HS-5 (cell line): ENCODE data around the gene NMT1.

ENCODE experiments used
- DNase-seq: peaks from one replicate; pipeline ENCODE4 v3.0.0-alpha.2; 2012; ENCODE audit warnings: low read depth

Gene NMT1

DNA sequence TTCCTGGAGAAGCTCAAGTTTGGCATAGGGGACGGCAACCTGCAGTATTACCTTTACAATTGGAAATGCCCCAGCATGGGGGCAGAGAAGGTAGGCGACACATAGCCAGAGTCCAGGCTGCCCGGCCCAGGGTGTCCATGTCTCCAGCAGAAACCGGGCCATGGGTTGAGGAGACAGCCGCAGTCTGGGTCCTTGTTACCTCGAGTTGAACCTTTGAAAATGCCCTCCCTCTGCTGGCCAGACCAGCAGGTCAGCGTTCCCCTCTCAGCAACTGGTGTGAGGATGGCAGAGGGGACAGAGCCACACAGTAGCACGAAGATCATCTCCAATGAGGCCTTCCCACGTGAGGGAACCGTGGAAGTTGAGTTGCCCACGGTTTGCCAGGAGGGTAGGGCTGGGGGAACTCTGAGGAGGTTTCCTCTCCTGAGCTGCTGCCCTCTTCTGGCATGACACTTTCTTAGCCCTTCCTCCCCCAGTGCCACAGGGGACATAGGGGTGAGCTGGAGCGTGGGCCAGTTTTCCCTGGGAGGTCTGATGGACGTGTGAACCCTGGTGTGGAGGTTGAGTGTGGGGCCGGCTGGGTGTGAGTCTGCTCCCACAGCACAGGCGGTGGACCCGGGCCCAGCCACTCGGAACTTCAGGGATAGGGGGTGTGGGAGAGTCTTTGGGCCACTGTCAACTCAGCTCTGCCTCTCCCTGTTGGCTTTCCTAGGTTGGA, 43.9 kb downstream of the NMT1 start:
- DNase-seq = no peak

DNA sequence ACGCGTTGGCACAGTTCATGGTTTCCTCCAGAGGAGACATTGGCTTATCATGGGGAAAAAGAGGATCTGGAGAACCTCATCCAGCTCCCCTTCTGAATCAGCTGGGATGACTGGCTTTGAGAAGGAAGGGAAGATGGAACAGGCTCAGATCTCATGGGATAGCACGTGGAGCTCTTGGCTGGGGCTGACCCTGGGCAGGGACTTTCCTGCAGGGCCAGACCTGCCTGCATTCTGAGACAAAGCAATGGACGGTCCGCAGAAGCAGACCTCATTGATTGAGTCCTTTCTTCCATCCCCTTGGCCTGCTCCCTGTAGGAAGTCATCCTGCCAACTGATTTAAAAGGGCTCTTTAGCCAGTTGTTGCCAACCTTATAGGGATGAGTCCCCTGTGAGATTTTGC, 45.0 kb downstream of the NMT1 start:
- no peak for DNase-seq

DNA sequence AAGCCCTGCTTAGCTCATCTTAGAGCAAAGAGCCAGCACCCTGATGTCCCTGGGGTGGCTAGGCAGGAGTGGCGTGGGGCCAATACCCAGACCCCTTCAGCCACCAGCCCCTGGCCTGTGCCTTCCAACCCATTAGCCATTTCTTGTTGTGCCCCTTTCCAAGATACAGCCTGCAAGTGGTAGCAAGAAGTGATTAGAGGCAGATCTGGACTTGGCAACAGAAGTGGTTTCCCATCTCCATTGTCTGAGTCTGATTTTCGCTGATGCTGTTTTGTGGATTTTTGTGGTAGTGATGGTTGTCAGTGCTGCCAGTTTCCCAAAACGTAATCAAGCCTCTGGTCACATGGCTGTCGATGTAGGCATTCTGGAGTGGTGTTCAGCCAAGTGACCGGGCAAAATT, 45.5 kb downstream of the NMT1 start:
- no peak for DNase-seq

DNA sequence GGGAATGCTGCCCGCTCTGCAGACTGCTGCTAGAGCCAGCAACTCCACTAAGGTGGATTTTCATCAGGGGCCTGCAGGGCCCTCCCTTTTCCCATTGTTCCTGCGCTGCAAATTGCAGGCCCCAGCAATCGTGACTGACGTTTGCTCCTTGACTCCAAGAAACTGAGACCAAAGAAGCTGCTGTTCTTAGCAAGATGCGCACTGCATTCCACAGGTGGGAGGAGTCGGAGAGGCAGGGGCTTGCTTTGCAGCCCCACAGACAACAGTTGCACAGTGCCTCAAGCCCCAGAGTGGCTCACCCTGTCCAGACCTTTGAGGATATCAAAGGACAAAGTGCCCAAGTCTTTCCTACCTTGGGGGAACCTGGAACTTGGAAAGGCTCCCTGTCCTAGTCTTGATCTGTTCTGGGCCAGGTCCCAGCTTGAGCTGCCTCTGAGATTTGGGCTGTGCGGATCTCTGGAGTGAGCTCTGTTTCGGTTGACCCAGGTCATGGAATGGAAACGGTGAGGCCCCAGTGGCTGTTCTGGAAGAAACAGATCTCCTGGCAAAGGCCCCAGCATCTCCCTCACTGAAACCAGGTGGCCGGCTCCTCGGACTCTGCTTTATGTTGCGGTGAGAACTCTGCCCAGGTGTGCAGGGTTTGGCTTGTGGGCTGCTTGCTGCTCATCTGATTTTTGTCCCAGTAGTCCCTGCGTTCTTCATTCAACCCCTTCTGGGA, 46.3 kb downstream of the NMT1 start:
- no peak for DNase-seq

DNA sequence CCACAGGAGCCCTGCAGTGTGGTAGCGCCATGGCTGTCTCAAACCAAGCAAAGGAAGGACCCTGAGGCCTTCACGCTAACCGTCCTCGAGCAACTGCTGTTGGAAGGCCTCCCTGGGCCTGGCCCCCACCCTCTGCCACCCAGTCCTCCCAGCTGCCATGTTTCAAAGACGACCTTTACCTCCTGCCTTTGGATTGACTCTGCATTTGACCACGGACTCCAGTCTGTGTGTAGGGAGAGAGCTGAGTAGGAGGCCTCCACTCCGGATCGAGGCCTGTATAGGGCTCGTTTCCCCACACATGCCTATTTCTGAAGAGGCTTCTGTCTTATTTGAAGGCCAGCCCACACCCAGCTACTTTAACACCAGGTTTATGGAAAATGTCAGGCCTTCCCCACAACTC, 46.9 kb downstream of the NMT1 start:
- DNase-seq = no peak

DNA sequence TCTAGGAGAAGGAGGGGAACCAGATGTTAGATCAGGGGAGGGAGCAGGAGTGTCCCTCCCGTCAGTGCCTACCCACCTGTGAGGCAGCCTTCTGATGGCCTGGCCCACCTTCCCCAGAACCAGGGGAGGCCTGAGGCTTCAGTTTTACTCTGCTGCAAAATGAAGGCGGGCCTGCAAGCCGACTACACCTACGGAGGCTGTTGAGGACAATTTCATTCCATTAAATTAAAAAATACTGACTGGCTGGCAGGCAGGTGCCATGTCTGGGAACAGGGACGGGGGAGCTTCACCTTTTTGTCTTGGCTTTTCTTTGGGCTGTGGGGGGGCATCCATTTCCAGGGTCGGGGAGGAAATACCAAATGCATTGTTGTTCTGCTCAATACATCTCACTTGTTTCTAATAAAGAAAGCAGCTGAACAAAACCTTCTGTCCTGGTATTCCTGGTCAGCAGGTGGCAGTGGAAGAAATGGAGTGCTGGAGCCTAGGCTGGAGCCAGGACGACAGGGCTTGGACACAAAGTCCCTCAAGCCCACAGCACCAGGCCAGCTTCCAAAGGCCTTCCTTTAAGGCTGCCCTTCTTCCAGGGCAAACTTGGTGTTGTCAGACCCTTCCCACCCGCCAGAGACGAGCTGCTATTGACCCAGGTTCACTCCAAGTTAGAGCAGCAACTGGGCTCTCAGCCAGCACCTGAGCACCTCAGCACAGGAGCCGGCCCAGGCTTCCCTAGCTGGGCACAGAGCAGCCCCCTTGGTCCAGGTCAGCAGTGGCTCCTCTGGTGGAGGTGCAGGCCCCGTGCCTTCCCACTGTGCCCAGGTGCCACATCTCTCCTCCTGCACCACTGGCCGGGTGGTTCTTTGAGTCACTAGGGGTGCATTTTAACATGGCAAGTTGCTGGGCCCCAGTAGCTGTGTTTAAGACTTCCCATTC, 47.7 kb downstream of the NMT1 start:
- DNase-seq = no peak

DNA sequence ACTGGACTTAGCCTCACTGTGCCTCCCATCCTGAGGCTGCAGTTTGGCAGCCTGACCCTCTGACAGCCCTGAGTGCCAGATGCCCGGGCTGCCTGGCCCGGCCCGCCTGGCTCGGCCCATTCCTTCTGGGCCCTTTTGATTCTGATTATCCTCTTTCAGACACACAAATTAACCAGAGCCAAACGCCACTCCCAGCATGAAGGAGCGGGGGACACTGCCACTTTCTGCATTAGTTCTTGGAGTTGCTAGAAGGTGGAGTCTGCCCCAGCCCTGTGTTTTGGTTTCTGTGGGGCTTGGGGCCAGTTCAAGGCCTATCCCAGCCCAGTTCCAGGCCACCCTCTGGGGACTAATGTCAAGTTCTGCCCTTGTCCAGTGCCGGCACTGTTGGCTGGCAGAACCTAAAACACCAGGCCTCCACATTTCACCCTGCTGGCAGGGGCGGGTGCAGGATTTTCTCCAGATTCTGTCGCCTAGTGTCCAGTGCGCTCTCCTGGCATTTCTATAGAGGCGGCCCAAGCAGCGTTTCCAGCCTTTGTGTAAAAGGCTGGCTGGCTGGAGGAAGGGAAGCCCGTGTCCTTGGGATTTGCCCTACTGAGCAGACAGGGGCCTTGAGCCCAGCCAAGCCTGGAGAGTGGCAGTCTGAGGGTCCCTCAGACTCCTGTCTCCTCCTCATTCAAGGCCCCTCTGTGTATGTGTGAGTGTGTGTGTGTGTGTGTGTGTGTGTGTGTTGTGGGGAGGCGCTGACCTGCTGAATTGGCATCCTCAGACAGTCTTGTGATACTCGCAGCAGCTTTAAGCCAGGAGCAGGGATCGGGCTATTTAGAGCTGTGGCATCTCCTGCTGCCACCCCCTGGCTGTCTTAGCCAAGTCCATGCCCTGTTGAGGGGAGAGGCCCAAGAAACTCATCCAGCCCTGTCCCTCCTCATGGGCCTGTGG, 49.8 kb downstream of the NMT1 start:
- DNase-seq = no peak

DNA sequence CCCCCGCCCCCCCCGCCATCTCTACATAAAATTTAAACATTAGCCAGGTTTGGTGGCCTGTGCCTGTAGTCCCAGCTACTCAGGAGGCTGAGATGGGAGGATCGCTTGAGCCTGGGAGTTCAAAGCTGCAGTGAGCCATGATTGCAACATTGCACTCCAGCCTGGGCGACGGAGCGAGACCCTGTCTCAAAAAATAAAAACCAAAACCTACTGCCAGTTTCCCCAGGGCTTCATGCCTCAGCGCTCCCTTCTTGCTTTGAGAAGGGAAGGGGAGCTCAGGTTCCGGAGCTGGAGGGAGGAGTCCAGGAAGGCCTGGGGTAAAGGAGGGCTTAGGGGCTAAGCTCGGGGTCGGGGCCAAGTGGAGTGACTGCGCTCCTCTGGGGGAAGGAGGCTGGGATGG, 50.7 kb downstream of the NMT1 start:
- no peak for DNase-seq

DNA sequence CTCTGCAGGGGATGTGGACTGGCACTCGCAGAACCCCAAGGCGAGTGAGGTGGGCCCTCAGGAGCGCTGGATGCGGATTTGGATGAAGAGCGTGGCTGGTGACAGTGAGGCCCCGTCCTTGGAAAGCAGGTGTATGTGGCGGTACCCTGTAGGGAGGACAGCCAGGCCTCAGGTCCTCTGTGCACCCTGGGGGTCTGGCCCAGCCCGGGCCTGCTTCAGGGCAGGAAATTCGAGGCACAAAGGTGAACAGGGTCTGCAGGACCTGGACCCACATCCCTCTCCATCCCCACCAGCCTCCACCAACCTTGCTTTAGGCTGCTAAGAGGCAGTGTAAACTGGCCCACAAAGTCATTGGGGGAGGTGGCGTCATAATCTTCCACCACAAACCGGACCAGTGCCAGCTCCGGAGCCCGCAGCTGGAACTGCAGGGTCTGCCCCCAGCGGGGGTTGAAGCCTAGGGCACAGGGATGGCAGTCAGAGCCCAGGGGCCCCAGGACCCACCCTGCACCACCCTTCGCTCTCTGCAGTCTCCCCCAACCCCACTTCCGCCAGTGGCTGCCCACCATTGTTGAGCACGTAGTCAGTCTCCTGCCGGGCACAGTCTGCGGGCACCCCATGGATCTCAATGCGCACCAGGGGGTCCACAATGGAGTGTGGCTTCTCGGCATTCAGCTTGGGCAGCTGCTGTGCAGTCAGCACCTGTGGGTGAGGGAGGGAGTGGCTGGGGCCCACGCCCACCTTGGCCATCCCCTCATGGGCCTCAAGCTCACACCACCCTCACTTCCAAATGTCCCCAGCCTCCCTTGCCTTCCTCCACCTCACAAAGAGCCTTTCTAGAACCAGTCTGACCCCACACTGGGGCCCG, 51.7 kb downstream of the NMT1 start:
- DNase-seq = no peak

DNA sequence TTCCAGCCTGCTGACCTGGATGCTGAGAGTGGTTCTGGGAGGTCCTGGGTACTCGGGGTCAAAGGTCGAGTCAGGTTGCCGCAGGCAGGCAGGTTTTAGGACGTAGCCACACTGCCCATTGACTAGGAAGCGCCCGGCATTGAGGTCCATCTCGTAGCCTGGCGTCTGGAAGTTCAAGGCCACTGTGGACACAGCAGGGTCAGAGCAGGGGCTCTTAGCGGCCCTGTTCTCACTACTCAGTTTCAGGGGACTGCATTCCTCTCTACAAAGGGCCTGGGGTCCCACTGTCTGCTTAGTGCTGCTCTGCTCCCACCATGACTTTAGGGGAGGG, 52.3 kb downstream of the NMT1 start:
- DNase-seq = no peak

DNA sequence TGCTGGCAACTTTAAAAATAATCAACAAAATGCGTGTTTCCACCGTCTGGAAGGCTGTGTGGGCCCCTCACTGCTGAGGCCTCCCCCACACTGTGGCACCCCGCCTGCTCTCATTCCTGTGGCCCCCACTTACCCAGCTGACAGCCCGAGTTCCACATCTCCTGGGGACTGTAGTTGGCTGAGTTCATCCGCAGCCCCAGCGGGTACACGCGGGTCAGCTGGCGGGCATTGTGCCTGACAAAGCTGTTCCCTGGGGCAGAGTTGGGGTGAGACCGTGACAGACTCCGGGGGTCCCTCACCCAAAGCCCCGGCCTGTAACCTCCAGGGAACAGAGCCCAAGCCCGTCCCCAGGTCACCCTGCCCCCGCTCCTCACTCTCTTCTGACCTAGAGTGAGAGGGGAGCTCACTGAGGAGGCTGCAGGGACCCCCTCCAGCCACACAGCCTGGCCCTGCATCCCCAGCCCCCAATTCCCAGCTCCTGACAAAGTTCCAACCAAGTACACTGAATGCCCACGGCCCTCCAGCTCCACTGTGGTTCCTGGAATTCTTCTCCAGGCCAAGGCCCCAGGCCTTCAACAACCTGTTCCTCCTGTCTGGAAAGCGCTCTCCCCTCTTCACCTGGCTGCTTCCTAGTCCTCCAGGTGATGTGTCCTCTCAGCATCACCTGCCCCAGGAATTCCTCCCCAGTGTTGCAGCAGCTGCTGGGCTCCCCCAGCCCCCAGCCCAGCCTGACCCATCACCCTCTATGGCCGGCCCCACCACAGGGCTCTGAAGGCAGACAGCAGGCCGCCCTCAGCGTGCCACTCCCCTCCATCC, 53.2 kb downstream of the NMT1 start:
- DNase-seq = no peak

DNA sequence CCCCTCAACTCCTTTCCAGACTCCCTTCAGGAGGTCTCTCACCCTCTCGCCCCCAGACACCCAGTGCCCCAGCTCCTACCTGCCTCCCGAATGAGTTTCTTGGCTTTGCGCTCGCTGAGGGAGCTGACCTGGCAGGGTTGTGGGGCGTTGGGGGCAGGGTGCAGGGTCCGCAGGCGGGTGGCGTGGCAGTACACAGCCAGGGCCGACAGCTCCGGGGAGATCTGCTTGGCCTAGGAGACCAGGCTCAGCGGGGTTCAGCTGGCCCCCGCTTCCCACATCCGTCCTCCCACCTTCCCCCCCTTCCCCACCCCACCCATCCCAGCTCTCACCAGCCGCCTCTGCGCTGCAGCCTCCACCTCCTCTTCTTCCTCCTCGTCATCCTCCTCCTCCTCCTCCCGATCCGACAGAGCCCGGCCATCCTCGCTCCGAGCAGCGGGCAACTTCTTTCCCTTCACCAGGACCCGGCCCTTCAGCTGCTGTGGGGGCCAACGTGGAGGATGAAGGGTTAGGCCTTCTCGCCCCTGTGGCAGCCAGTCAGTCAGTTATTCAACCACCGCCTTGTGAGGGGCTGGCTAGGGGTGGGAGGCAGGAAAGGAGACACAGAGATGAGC, 54.0 kb downstream of the NMT1 start:
- DNase-seq = no peak

DNA sequence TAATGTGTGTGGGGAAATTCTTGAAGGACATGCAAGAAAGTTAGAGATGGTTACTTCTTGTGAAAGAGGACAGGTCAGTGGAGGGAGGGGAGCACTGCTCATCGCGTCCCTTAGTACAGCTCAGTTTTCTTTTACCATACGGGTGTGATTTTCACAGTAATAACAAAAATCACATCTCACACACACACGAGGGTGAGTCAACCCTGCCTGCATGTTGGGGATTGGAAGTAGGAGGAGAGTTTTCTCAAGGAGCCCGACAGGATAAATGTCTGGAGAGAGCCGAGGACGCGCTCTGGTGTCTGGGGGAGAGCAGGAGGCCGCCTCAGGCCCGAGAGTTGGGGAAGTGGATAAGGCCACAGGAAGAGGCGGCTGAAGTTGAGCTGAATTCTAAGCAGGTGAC, 54.8 kb downstream of the NMT1 start:
- no peak for DNase-seq

DNA sequence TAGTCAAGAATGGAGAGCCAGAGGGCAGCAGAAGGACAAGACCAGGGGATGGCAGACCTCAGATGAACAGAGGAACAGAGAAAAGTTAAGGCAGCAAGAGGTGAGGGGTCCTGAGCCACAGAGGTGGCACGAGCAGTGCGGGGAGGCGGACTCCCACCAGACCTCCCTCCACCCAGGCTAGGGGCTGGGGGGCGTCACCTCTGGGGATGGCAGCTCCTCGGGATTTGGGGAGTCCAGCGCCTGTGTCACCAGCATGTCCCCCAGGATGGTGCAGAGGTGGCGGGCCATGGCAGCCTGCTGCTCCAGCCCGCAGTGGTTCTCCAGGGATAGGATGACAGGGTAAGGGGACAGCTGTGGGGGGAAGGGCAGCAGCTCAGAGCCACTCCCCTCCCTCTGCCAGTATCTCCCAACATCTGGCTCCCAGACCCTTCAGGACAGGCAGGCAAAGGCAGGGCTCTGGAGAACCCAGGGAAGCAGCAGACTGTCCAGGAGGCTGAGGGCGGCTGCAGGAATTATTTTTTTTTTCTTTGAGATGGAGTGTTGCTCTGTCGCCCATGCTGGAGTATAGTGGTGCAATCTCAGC, 55.4 kb downstream of the NMT1 start:
- no peak for DNase-seq

DNA sequence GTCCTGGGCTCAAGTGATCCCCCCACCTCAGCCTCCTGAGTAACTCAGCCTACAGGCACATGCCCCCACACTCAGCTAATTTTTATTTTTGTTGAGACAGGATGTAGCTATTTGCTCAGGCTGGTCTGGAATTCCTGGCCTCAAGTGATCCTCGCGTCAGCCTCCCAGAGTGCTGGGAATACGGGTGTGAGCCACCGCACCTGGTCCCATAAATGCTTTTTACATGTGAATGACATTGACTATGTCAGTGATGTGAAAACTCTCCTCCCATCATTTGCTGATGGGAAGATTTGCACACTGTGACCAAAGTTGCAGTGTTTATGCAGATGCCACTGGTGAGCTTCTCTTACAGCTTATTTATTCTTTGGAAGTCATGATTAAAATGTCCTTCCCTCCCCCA, 56.2 kb downstream of the NMT1 start:
- no peak for DNase-seq

DNA sequence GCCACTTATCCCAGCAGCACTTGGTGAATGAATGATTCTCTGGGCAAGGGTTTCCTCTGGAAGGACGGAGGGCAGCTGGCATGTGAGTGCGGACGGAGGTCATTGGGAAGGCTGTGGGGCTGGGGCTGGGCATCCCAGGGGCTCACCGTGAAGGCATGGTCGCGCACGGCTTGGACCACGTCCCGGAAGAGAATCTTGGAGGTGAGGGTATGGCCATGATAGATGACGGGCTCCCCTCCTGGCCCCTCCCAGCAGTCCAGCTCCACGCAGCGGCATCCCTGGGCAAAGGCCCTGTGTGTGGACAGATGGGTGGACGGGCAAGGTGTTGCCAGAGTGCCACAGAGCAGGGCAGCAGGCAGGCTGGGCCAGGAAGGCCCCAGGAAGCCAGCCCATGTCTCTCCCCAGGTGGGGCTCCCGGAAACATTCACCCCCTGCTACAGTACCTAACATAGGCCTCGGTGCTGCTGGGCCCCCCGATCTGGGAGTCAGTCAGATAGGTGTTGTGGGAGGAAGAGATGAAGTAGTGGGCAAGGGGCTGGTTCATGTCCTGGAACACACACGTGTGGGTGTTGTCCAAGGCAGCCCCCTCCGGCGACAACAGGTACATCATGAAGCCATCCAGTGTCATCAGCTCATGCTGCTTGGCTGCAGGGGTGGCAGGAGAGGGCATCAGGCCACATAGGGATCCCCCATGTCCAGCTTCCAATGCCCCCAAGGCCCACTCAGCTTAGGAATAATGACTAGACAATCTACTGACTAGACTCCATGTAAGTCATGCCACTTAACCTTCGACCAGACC, 56.9 kb downstream of the NMT1 start:
- DNase-seq = no peak

DNA sequence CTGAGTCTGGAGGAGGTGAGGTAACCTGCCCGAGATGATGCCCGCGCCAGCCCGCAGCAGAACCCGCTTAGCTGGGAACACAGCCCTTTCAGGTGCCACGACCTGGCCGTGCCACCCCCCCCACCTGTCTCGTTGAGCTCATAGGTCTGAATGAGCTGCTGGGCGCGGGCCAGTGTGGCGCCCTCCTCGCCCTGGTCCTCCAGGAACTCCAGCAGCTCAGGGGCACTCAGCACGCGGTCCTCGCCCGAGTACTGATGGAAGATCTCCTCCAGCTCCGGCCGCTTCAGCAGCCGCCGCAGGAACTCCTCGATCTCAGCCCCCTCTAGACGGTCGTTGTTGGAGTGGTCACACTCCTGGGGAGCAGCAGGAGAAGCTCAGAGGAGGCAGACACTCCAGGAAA, 57.6 kb downstream of the NMT1 start:
- no peak for DNase-seq

DNA sequence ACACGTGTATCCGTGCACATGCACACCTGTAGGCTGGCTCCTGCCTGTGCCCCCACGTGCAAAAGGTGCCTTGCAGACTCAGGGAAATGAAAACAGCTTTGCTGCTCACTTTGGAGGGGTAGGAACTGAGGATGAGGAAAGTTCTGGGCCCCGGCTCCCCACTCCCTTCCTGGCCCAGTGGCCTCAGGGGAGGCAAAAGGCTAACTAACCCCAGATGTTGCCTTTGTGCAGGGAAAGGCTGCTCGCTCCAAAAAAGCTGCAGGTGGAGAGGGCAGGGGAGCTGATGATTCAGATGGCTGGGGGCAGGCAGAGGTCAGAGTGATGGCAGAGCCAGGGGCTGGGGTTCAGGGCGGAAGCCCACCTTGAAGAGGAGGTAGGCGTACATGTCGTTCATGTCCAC, 58.8 kb downstream of the NMT1 start:
- no peak for DNase-seq
